ENCODE results near the gene KNCN.

KNCN gene

GRCh38 chr1:46569884-46570725, 18.7 kb upstream of the KNCN start:
- no peak overlapping the region for H3K27ac ChIP-seq
- no peak for DNase-seq (ENCODE audit: low read depth, low spot score)

- no peak for DNase-seq (ENCODE audit: low read depth, low spot score)
- no peak overlapping the region for H3K27ac ChIP-seq
Observed at GRCh38 chr1:46569116-46569515, 17.7 kb upstream of the KNCN start.

DNA sequence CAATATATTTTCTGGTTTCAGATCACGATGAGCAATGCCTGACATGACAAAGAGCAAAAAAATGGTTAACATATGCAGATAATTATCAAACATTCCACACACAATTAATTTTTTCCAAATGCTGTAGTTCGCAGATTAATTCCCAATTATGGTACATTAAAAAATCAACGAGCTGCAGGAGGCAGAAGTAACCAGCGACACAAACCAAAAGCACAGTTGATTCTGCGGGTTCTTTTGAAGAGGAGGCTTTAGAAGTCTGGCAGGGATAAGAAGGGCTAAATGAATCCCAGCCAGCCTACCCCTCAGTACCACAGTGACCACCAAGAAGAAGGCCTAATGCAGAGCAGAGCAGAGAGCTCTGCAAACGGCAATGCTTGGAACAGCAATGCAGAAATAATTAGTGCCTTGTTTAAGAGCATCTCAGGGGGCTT, 17.0 kb upstream of the KNCN start:
- H3K27ac ChIP-seq, result no peak overlapping the region
- DNase-seq (ENCODE audit: low read depth, low spot score), result no peak

- H3K27ac ChIP-seq, result no peak overlapping the region
- DNase-seq (ENCODE audit: low read depth, low spot score), result no peak
Observed at GRCh38 chr1:46563341-46563740, 11.9 kb upstream of the KNCN start.

- no peak overlapping the region for H3K27ac ChIP-seq
- DNase-seq (ENCODE audit: low read depth, low spot score), result no peak
Observed at GRCh38 chr1:46562498-46562897, 11.1 kb upstream of the KNCN start.

DNA sequence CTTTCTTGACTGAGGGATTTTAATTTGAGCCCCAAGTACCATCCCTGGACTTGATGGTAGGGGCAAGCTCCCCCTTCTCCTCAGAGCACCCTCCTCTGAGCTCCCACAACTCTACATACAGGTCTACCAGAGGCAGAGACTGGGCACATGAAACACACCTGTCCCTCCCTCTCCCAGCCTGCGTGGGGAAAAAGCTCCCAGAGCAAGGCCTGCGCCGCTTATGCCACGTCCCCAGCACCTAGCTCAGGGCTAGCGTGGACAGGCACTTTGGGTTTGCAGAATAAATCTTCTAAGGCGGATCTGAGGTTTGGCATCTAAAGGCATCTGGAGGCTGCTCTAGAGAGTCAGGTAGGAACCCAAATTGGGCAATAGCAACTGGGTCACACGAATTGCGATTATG, 7.5 kb upstream of the KNCN start:
- no peak for DNase-seq (ENCODE audit: low read depth, low spot score)
- H3K27ac ChIP-seq, result no peak overlapping the region

GRCh38 chr1:46558141-46558963, 6.9 kb upstream of the KNCN start:
- H3K27ac ChIP-seq, result no peak overlapping the region

GRCh38 chr1:46557403-46557802, 6.0 kb upstream of the KNCN start:
- H3K27ac ChIP-seq, result peak overlapping the region; percentile 55

More at GRCh38 chr1:46558141-46558963, 6.9 kb upstream of the KNCN start:
- no peak for DNase-seq (ENCODE audit: low read depth, low spot score)

GRCh38 chr1:46556822-46557221, 5.4 kb upstream of the KNCN start:
- peak overlapping the region; percentile 55 for H3K27ac ChIP-seq
- DNase-seq (ENCODE audit: low read depth, low spot score), result peak; percentile 66

More at GRCh38 chr1:46557403-46557802, 6.0 kb upstream of the KNCN start:
- DNase-seq (ENCODE audit: low read depth, low spot score), result no peak

GRCh38 chr1:46555826-46556619, 4.6 kb upstream of the KNCN start:
- no peak for DNase-seq (ENCODE audit: low read depth, low spot score)
- peak overlapping the region; percentile 55 for H3K27ac ChIP-seq

GRCh38 chr1:46554597-46555381, 3.3 kb upstream of the KNCN start:
- H3K27ac ChIP-seq, result no peak overlapping the region
- no peak for DNase-seq (ENCODE audit: low read depth, low spot score)

DNA sequence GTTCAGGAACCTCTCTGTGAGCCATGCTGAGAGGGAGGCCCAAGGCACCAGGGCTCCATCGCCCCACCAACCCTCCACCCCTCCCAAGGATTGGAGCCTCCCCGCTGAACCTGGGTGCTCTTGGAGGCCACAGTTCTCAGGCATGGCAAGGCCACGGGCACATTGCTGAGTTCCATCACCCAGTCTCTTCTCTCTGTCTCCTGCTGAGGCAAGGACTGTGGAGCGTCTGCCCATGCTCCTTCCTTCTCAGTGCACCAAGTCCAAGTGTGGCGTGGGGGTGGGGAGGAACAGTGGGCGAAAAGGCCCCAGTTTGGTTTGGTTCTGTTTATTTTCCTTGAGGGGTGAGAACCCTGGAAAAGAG, 2.8 kb upstream of the KNCN start:
- no peak for DNase-seq (ENCODE audit: low read depth, low spot score)
- H3K27ac ChIP-seq, result no peak overlapping the region

- no peak for DNase-seq (ENCODE audit: low read depth, low spot score)
- no peak overlapping the region for H3K27ac ChIP-seq
Observed at GRCh38 chr1:46553506-46553905, 2.1 kb upstream of the KNCN start.

- no peak overlapping the region for H3K27ac ChIP-seq
- no peak for DNase-seq (ENCODE audit: low read depth, low spot score)
Observed at GRCh38 chr1:46552357-46553237, 1.1 kb upstream of the KNCN start.

- no peak for DNase-seq (ENCODE audit: low read depth, low spot score)
- H3K27ac ChIP-seq, result no peak overlapping the region
Observed at GRCh38 chr1:46550751-46551231, 656 bp downstream of the KNCN start.

DNA sequence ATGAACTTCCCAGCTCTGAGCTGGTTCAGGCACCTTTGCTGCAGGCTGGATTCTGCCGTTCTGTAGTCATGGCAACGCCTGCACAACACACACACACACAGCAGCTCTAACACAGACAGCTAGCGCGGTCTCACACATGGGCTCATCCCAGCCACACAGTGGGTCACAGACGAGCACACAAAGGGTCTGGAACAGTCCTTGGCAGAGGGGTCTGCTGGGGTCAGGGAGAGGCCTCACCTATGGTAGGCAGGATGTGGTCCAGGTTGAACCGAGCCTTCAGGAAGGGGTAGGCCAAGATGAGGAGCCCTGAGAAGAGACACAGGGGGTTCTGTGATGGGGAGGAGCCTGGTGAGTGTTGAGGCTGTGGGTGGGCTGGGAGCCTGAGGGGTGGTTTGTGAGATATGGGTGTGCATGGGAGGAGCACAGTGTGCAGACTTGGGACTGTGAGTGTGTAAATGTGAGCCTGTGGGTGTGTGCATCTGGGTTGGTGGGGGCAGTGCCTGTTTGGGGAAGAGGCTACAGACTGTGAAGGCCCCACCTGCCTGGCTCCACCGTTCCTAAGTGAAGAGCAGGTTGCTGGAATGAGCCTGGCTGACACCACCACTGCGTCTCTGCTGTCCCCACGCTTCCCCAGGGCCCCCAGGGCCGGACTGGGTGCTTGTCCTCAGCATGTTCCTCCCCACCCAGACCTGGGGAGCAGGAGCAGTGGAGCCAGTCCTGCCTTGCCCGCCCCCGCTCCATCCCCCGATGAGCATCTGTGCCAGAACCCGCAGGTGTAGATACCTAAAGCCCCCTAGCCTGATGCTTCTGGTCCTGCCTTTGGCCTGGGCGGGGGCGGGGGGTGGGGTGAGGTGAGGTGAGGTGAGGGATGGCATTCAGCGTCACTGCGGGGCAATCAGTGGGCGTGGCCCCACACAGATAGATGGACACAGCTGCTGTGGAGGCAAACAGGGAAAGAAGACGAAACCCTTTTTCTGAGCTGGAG, 1.5 kb downstream of the KNCN start:
- no peak for DNase-seq (ENCODE audit: low read depth, low spot score)
- H3K27ac ChIP-seq, result no peak overlapping the region
